GM21619 (cell line): ENCODE data around the gene NMNAT1.
A peak's percentile ranks its signal among the peaks of the same experiment; 100 is the strongest.
"Not testable (repeated sequence)": the region's sequence is repeated elsewhere in the genome, so short reads cannot be mapped to it uniquely, and the experiment has no call there.

ENCODE experiments used
- ATAC-seq: cut with Tn5 transposase; IDR thresholded peaks from one replicate; pipeline ENCODE4 v1.9.1; 2021; ENCODE audit not compliant: unreplicated experiment

Gene NMNAT1

GRCh38 chr1:9942939-9943788, at the start of gene NMNAT1, which contains the start of gene LZIC:
NMNAT1 (plus strand) TSS chr1:9943475; CDS start chr1:9972074, 28,599 bp downstream.
LZIC (minus strand) TSS chr1:9943391; CDS start chr1:9936619, 6,772 bp downstream.
- ATAC-seq: peak; percentile 92

- no peak for ATAC-seq
Measured at GRCh38 chr1:9894115-9894514, 49.2 kb upstream of the NMNAT1 start.

- ATAC-seq: no peak
Measured at GRCh38 chr1:9900142-9901043, 42.9 kb upstream of the NMNAT1 start.

- ATAC-seq: no peak
Measured at GRCh38 chr1:9901148-9902059, 41.9 kb upstream of the NMNAT1 start.

- no peak for ATAC-seq
Measured at GRCh38 chr1:9902060-9902452, 41.2 kb upstream of the NMNAT1 start.

- no peak for ATAC-seq
Measured at GRCh38 chr1:9903801-9904527, 39.3 kb upstream of the NMNAT1 start.

- ATAC-seq: no peak
Measured at GRCh38 chr1:9904596-9904995, 38.7 kb upstream of the NMNAT1 start.

- ATAC-seq: no peak
Measured at GRCh38 chr1:9905010-9905409, 38.3 kb upstream of the NMNAT1 start.

DNA sequence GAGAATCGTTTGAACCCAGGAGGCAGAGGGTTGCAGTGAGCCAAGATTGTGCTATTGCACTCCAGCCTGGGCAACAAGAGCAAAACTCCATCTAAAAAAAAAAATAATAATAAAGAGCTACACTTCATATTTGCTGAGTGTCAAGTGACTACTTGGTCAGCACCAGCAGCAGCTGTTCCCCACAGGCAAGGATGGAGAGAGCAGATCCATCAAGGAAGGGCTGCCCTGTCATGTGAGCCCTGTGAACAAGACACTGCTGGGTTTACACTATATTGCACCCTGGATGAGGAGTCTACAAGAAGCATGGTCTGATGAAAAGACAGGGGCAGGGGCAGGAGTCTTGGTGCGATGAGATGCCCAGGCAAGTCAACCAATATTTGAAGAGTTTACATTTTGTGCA, 36.8 kb upstream of the NMNAT1 start:
- no peak for ATAC-seq

- ATAC-seq: no peak
Measured at GRCh38 chr1:9907441-9907840, 35.8 kb upstream of the NMNAT1 start.

DNA sequence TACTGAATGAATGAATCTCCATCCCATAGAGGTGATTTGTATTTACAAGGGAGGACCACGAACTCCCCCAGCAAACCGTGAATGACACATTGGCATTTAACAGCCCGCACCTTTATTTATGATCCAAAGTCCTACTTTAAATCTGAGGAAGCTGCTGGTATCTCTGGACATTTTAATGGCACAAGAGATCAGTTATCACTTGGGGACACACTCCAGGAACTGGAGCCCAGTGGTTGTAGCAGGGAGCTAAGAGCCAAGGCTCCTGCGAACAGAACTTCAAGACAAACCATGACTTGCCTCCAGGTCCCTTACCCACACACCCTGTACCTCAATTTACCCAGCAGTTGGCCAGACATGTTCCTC, 34.4 kb upstream of the NMNAT1 start:
- ATAC-seq: no peak

DNA sequence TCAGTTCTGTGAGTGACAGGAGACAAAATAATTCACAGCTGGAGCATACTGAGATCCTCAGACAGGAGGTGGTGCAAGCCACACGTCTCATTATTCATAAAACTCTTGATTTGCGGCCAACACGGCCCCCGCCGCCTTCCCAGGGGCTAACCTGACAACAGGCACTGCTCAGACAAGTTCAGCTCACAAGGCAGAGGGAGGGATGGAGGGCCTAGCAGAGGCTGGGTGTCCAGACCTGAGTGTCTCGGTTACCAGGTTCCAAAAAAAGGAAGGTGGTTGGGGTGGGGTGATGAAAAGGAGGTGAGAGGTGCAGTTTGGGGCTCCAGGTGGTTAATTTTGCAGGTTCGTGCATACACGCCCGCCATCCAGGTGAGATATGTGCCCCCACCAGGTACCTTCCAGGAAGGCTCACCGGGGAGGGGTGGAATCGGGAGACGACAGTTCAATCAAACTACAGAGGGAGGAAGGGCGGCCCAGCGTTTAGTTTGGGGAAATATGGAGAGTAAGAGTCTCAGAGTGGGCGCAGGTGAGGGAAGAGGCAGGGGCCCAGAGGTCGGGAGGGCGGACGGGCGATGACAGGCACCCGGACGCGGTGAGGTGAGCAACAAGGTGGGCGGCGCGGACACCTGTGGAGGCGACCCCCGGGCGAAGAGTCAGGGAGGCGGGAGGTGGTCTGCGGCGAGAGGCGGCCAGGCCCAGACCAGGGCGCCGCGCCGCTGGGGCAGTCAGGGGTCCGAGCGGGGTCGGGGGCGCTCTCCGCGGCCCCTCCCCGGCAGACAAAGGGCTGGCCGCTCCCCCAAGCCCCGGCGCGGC, 33.8 kb upstream of the NMNAT1 start:
- peak; percentile 2 for ATAC-seq

DNA sequence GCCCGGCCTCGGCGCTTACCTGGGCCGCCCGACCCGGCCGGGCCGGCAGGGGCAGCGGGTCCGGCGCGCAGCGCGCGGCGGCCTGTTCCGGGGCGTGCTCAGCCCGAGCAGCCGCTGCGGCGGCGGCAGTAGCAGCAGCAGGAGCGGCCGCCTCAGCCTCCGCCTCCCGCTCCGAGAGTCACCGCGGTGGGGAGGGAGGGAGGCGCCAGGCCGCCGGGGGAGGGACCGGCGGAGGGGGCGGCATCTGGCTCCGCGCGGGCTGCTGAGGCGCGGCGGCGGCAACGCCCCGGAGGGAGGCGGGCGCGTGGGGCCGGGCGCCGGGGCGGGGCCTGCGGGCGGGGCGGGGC, 33.2 kb upstream of the NMNAT1 start, which contains the start of gene CTNNBIP1:
Gene CTNNBIP1, minus strand, starts transcription at position 194 of the 347 bp plus-strand sequence. CDS start 38,205 bp downstream, outside the sequence.
- ATAC-seq: peak; percentile 70

DNA sequence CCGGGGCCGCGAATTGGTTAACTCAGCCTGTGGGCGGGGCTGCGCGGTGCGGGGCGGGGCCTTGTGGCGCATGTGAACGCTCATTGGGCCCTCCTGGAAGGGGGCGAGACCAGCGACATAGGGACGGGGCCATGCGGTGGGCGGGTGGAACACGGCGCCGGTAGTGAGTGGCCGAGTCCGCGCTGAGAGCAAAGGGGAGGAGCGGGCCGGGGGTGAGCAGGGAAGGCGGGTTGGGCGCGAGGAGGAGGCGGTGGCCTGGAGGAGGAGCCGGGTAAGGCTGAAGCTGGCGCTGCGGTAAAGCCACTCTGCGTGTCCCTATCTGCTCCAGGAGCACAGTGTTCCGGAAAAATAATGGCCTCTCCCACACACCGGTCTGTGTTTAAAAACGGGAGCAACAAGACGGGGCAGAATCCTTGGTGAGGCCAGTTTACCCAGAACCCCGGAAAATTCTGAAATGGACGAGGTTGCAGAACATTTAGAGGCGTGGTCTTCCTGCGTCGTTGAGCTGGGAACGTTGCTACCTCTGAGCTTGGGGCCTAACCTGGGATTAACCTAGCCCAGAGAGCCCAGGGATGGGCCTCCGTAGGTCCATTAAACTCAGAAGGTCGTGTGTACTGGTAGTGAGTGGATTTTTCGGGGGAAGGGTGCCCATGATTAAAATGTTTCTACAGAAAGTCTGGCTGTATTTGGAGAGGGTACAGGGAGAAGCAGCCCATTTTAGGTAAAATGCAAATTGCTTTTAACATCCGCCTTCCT, 32.7 kb upstream of the NMNAT1 start:
- ATAC-seq: peak; percentile 93

DNA sequence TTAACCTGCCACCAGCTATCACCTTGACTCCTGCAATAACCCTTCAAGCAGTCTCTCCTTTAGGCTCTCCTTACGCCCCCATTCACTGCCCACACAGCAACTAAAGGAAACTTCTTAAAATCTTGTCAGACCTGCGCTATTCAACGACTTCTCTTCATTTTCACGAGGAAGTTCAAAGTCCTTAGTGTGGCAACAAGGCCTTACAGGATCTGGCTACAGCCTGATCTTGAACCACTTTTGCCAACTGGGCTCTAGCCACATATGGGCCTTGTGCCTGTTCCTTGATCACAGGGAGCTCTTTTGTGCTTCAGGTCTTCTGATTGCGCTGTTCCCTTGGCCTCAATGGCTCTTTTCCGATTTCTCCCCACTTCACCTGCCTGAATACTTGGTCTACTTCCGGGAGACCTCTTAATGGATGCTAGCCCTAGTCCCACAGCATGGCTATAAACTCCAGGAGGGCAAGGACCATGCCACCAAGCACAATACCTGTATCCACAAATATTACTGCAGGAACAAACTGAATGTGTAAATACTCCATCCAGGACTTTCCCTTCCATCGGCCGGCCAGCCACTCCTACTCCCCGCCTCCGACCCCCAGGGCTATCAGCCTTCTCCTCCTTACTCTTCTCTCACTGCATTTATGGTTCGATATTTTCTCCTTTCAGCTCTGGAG, 30.9 kb upstream of the NMNAT1 start:
- ATAC-seq: no peak

GRCh38 chr1:9914610-9914937, 28.7 kb upstream of the NMNAT1 start:
- ATAC-seq: no peak

- no peak for ATAC-seq
Measured at GRCh38 chr1:9916452-9916851, 26.8 kb upstream of the NMNAT1 start.

DNA sequence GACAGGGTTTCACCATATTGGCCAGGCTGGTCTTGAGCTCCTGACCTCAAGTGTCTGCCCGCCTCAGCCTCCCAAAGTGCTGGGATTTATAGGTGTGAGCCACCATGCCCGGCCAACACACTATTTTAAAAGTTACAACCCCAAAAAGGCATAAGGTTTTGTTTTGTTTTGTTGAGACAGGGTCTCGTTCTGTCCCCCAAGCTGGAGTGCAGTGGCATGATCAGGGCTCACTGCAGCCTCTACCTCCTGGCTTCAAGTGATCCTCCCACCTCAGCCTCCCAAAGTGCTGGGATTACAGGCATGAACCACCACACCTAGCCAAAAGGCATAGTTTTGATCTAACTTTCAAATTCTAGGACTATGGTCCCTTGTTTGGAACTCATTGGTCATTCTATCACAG, 25.8 kb upstream of the NMNAT1 start:
- not testable (repeated sequence) for ATAC-seq
